Measurements from ENCODE around the gene SPOPL.

SPOPL gene

GRCh38 chr2:138609446-138609845, 107.9 kb downstream of the SPOPL start:
- DNase-seq: no peak

- DNase-seq: no peak
These were observed 108.8 kb downstream of the SPOPL start for GRCh38 chr2:138610201-138610953.

DNA sequence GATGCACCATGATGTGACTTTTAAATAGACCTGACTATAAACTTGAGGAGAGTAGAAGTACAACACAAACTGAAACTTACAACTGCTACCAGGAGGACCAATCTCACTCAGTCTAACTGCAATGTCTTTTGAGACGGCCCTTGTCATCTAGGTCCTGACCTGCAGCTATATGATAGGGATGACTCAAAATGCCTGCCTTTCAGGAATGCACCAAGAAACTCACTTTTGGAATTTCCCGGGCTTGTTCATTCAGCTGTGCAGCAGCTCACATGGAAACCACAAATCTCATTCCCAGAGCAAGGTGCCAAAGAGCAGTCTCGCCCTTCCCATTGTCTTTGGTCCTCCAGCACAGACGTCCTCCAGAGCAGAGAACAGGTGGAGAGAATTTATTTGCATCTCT, 113.7 kb downstream of the SPOPL start:
- no peak for DNase-seq

GRCh38 chr2:138617026-138617425, 115.5 kb downstream of the SPOPL start:
- no peak for DNase-seq

- DNase-seq: no peak
These were observed 117.4 kb downstream of the SPOPL start for GRCh38 chr2:138618971-138619370.

- DNase-seq: no peak
These were observed 118.9 kb downstream of the SPOPL start for GRCh38 chr2:138620431-138620830.

- no peak for DNase-seq
These were observed 119.6 kb downstream of the SPOPL start for GRCh38 chr2:138621139-138621538.

DNA sequence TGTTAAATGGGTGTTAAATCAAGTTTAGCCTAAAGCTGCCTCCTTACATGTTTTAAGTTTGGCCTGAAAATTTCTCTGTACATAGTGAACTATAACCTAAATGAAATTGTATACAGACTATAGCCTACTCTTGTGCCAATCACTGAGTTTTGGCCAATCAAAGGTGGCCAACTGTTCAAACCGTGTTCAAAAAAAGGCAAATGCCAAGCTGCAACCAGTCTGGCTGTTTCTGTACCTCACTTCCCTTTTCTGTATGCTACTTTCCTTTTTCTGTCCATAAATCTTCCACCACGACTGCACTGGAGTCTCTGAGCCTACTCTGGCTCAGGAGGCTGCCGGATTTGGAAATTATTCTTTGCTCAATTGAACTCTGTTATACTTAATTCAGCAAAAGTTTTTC, 121.0 kb downstream of the SPOPL start:
- DNase-seq: no peak

All from NCI-H524 treated with DMSO at 0.1 percent for 48 hours (cell line).